Measurements from ENCODE around the gene MLLT1.

DNA sequence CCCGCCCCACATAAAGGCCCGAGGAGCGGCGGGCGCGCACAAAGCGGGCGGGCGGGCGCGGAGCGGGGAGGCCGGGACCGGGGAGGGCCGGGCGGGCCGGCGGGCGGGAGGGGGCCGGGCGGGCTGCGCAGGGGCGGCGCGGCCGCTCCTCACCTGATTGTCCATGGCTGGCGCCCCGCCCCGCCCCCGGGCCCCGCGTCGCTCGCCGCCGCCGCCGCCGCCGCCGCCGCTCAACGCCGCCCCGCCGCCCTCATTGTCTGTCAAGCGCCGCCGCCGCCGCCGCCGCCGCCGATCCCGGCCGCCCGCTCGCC, 200 bp downstream of the MLLT1 start:
- TF ChIP-seq, protein P1, sequence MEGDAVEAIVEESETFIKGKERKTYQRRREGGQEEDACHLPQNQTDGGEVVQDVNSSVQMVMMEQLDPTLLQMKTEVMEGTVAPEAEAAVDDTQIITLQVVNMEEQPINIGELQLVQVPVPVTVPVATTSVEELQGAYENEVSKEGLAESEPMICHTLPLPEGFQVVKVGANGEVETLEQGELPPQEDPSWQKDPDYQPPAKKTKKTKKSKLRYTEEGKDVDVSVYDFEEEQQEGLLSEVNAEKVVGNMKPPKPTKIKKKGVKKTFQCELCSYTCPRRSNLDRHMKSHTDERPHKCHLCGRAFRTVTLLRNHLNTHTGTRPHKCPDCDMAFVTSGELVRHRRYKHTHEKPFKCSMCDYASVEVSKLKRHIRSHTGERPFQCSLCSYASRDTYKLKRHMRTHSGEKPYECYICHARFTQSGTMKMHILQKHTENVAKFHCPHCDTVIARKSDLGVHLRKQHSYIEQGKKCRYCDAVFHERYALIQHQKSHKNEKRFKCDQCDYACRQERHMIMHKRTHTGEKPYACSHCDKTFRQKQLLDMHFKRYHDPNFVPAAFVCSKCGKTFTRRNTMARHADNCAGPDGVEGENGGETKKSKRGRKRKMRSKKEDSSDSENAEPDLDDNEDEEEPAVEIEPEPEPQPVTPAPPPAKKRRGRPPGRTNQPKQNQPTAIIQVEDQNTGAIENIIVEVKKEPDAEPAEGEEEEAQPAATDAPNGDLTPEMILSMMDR (conservative IDR thresholded peaks at IDR 0.05) = no peak
- TF ChIP-seq EZH2 (IDR thresholded peaks at IDR 0.05; ENCODE audit: low read depth) = no peak
